HG03432 (cell line): ENCODE measurements around the gene GUCD1.

Experiments used
- ATAC-seq: cut with Tn5 transposase; IDR thresholded peaks from one replicate; pipeline ENCODE4 v1.9.1; 2021; ENCODE audit warnings: mild to moderate bottlenecking, moderate library complexity; ENCODE audit not compliant: unreplicated experiment

Gene GUCD1

GRCh38 chr22:24590596-24591173 lies 35.7 kb upstream of the GUCD1 start:
- ATAC-seq = no peak

DNA sequence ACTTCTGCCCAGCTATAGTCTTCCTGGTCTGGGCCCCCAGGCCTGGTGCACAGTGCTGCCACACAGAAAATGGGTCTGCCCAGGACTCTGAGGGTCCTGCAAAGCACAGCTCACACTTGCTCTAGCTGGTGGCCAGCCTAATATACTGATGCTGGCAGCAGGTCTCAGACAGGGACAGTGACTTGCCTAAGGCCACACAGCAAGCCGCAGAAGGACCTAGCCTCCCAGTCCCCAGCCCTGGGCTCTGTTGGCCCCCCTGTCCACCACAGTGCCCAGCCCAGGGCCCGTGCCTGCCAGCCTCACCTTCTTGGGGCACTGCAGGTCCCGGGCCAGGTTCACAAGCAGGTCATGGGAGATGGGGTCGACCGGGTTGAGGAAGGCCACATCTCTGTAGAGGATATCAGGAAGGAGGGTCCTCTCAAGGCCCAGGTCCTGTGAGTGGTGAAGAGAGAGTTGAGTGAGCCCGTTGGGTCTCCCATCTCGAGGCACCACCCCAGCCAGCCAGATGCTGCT lies 34.6 kb upstream of the GUCD1 start:
- no peak for ATAC-seq

DNA sequence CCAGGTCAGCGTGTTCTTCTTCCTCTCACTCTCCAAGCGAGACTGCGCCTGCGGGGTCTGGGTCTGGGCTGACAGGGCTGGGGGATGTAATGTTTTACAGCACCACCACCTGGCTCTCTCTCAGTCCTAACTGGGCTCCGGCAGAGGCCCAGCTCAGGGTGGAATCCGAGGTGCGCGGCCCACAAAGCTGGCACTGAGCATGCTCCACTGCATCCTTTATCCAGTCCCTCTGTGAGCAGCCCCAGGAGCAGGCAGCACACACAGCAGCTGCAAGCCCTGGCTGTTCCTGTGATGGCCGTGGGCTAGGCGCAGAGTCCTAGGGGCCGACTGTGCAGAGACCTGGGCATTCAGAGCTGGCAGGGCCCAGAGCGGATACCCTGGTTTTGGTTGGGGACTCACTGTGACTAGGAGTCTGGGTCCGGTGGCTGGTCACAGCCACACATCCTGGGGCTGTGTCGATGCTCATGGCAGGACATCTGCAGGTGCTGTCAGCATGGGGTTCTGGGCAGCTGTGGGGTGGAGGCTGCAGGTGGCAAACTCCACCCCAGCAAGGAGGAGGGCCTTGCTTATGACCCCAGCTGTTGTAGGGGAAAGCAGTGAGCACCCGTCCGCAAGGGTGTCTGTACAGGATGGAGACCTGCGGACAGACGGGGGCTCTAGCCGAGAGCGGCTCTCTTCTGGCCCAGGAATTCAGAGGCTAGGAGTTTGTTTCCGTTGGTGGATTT lies 34.0 kb upstream of the GUCD1 start:
- no peak for ATAC-seq

DNA sequence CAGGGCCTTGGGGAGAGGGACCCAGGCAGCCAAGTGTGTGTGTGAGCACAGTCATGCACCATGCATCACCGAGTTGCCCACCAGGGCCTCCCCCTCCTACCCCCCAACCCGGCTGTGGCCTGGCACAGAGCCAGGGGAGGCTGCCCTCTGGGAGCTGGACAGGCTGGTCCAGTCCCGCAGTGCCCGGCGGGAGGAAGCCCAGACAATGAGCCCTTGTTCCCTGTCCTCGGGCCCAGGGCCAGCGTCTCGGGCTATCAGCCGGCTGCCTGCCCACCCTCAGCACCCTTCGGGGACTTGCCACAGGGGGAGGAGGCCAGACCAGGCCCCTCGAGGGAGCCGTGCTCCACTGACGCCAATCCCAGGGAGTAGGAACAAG lies 33.4 kb upstream of the GUCD1 start:
- no peak for ATAC-seq

DNA sequence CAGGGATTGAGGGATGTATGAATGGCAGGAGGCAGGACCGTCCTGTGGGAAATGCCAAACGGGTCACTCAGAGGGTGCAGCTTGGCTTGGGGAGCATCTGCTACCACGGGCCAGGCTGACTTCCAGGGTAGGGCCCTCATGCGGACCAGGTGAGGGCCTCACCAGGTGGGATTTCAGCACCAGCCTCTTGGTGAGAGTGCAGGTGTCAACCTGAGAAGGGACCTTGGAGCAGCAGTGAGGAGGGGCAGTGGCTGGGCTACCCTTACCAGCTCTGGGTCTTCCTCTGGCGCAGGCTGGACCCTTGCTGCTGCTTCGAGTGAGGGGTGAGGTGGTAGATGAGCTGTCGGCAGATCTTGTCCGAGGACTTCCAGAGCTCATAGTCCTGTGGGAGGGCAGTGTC lies 33.0 kb upstream of the GUCD1 start:
- ATAC-seq = no peak

DNA sequence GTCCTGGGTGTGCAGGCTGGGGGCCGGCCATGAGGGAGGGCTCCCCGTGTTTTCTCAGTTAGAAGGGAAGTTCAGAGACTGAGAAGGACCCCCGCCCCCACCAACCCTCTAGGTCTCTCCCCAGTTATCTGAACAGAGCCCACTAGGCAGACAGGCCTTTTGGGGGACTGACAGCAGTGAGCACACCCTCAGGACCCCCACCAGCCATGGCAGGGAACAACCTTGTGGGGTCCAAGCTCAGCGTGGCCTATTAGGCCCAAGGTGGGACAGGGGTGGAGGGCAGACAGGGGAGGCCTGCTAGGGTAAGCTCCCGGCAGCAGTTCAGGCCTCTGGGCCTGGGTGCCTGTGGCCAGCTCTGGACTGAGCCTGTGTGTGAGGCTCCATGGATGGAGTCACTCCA lies 32.3 kb upstream of the GUCD1 start:
- no peak for ATAC-seq

GRCh38 chr22:24585927-24586546 lies 31.1 kb upstream of the GUCD1 start:
- ATAC-seq = no peak

- no peak for ATAC-seq
Measured at GRCh38 chr22:24585461-24585860, 30.5 kb upstream of the GUCD1 start.

DNA sequence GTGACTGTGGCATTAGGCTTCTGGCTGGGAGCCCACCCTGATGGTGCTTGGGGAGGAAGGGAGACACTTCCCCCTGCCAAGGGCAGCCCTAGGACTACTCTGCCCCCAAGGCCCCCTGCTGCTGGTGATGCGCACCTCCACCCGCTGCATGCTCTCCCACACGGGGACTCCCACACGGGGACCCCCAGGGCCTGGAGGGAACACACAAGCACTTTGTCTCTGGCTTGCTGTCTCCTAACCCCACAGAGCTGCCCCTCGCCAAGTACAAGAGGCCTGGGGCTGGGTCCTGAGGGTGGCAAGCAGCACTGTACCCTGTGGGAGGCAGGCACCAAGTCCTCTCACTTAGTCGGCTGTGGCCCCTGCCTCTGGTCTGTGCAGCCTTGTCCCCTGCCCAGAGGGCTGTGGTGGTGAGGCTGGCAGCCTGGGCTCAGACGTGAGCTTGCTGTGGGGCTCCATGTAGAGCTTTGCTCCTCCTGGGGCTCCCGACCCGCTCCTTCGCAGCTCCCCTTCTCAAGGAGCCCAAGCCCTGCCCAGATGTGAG lies 30.0 kb upstream of the GUCD1 start:
- ATAC-seq = no peak

- ATAC-seq = no peak
Measured at GRCh38 chr22:24584166-24584790, 29.3 kb upstream of the GUCD1 start.

DNA sequence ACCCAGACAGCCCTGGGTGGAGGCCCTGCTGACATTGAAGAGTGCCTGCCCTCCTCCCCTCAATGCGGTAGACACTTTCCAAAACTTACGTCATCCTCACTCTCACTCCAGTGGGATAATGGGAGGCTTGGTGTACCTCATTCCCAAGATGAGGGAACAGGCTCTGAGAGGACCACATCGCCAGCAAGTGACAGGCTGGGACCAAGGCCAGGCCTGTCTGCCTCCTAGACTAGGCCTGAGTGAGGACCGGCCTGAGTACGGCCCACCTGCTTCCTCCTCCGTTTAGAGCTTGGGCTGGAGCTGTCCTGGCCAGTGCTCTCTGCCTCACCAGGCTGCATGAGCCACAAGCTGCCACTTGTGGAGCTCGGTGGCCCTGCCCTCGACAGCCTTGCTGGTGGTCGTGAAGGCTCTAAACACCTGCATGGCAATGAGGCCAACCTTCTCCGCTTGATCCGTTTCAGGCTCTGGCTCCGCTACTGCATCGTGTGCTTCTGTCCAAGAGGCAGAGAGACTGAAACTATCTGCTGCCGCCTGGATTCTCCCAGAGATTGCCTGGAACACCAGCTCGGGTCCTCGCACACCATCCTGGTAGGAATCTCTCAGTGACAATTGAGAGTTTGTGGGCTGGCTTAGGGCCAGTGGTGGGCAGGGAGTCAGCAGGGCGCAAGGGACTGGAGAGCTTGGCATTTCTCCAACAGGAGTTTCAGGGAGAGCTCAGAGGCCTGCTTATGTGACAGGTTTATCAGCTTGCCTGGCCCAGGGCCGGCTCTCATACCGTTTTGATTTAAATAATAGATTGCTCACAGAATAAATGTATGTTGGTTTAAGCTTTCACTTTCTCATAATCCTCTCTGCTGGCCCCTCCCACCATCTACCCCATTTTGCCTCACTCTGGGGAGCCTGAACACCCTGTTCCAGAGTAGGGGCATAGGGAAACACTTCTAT lies 28.6 kb upstream of the GUCD1 start:
- no peak for ATAC-seq

DNA sequence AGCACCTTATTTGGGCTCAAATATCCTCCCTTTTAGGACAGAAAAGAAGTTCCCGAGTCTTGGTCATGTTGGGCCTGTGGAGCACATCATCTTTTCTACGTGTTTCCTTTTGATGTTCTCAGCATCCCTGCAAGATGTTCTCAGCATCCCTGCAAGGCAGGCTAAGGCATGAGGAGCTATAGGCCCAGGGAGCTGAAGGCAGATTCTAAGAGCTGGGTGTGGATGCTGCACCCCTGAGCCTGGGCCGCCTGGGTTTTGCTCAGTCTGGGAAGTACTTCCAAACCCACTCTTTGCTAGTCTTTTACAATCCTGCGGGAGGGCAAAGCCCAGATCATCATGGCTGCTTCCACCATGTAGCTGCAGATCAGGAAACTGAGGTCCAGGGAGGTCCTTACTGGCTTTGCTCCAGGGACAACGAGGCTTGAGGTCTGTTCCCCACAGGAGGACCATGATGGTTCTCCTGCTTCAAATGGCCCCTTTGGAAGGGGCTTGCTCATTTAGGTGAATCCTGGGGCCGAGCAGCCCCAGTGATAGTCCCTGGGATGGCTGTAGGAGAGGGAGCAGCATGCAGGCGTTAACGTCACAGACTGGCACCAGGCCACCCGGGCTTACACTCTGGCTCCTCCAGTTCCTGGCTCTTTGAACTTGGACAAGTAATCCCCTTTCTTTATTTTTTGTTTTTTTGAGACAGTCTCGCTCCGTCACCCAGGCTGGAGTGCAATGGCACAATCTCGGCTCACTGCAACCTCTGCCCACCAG lies 27.3 kb upstream of the GUCD1 start:
- no peak for ATAC-seq

- no peak for ATAC-seq
Measured at GRCh38 chr22:24580276-24580675, 25.3 kb upstream of the GUCD1 start.

DNA sequence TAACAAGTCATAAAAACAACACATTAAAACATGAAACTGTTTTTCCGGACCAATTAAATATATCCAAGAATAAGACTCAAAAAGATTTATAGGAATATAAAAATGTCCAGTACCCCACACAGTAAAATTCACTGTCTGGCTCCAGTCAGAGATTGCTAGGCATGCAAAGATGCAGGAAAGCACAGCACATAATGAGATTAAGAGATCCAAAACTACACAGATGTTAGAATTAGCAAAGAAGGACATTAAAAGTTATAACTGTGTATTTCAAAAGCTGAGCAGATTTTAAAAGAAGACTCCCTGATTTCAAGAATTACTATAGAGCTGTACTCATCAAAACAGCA lies 24.3 kb upstream of the GUCD1 start:
- no peak for ATAC-seq

DNA sequence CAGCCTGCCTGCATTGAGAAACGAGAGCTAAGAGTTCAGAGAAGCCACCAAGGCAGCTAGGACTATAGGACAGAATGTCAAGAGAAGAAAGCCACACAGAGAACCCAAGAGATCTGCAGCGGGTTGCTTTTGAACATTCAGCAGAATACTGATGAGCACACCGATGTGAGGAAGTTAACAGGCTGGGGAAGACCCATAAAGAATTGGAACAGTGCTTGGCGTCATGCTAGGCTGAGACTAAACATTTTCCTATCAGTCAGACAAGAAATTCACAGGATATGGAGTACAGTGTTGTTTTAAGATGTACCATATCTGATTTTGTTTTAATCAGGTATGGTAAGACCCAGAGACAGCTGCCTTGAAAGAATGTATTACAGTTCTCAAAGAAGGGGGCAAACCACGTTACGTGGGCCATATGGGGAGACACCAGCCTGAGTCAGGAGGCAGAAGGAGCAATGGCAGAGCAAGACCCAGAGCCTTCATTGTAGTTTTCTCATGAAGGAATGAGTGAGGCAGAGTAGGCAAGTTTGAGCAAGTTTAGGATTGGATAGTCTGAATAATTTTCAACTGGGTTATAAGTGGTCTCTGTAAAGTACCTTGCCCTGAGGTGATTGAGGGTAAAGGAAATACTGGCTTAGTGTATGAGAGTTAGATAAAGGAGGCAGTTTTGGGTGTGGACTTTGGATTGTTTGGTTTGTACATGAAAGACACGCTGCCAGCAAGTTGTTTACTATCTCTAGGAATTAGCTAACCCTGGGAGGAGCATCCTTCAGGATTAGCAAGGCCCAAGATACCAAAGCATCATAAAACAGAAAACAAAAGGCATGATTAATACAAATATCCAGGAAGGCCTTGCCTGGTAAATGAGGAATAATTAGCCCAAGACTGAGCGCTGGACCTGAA lies 23.7 kb upstream of the GUCD1 start:
- no peak for ATAC-seq

- ATAC-seq = no peak
Measured at GRCh38 chr22:24576778-24577177, 21.8 kb upstream of the GUCD1 start.

DNA sequence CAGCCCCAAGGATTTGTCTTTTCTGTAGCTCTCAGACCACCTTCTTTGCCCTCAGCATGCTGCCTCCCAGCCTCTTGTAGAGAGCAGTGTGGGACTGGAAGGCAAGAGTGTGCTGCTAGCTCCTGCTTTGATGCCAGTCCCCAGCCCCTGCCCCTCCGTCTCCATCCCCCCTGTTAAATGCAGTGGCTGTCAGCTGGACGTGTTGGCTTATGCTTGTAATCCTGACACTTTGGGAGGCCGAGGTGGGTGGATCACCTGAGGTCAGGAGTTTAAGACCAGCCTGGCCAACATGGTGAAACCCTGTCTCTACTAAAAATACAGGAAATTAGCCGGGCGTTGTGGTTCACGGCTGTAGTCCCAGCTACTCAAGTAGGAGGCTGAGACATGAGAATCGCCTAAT lies 16.3 kb upstream of the GUCD1 start:
- ATAC-seq = no peak

DNA sequence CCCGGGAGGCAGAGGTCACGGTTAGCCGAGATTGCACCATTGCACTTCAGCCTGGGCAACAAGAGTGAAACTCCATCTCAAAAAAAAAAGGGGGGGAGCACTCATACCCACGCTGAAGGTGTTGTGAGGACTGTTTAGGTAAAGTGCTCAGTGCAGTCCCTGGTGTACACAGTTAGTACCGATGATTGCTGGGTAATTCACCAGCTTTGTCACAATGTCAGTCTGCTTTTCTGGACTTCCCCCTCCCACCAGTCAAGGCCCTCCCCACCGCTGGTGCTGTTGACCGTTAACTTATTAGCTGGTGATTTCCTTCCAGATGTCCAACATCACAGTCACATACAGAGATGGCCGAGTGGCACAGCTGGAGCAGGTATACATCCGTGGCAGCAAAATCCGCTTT lies 12.7 kb upstream of the GUCD1 start:
- ATAC-seq = no peak
